Stimulated activated effector memory CD8-positive, alpha-beta T cell treated with anti-CD3 and anti-CD28 coated beads, Interleukin-12 subunit alpha, Interleukin-12 subunit beta, amount 100 ng/mL, for 72 hours (primary cell): ENCODE measurements around the gene ELMO1.
A peak's percentile ranks its signal among the peaks of the same experiment; 100 is the strongest.

Experiments used
- ATAC-seq: fragments of 150-1000 bp; cut with Tn5 transposase; 2 replicates; pipeline ENCODE4 v1.10.0; 2021
- DNase-seq, 2 donors: peaks; one replicate each; pipeline ENCODE4 v3.0.0; 2021 to 2022; ENCODE audit warnings: low spot score in 2 of 2
- H3K27ac Mint-ChIP-seq: one replicate; pipeline ENCODE4 v1.8.0; 2022; ENCODE audit warnings: mild to moderate bottlenecking, mixed read lengths
- H3K36me3 Mint-ChIP-seq: one replicate; pipeline ENCODE4 v1.8.0; 2022; ENCODE audit warnings: mild to moderate bottlenecking, mixed read lengths
- H3K4me1 Mint-ChIP-seq: one replicate; pipeline ENCODE4 v1.8.0; 2022; ENCODE audit warnings: mixed read lengths
- H3K4me3 Mint-ChIP-seq: one replicate; pipeline ENCODE4 v1.8.0; 2022; ENCODE audit warnings: mild to moderate bottlenecking, mixed read lengths
- H3K9me3 Mint-ChIP-seq: one replicate; pipeline ENCODE4 v1.8.0; 2022; ENCODE audit warnings: mixed read lengths

The ELMO1 gene

DNA sequence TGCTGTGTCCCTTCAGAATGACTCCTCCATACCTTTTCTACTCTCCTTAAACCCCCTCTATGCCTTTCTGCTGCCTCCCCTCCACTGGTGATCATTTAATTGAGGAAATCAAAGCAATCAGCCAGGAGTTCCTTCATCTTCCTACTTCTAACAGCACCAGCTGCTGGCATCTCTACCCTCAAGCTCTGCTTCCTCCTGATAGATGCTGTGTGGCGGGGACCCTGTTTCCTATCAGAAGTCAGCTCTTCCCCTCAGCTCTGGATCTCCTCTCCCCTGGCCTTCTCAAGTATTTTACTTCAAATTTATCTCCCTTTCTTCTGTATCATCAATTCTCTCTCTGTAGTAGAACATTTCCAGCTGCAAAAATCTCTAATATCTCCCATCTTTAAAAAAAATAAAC is 183.7 kb downstream of the ELMO1 start:
- peaks cover 20% of the 10 kb centered on the region for H3K4me1 Mint-ChIP-seq
- DNase-seq (no peak), ATAC-seq (no peak)
- H3K4me3 Mint-ChIP-seq: no peak overlapping the region
- peaks cover 13% of the 10 kb centered on the region for H3K36me3 Mint-ChIP-seq
- H3K27ac Mint-ChIP-seq: peak overlapping the region; percentile 71
- no peaks in the 10 kb centered on the region for H3K9me3 Mint-ChIP-seq

DNA sequence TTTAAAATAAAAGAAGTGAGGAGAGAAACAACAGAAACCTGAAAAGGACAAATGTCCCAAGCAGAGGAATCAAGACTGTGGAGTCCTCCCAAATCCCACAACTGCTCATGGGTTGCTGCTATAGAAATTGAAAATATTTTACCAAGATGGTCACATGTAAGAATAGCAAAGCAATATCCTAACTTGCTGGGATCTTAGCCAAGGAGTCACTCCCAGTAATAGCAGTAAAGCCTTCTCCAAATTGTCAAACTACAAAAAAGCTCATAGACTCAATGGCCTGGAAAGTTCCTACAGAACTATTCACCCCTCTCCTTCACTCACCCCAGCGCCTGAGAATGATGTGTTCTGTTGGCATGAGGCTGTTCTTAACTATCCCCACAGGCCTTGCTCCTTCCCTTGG is 186.5 kb downstream of the ELMO1 start:
- no peak overlapping the region for H3K27ac Mint-ChIP-seq
- H3K36me3 Mint-ChIP-seq: peaks cover 21% of the 10 kb centered on the region
- H3K9me3 Mint-ChIP-seq: no peaks in the 10 kb centered on the region
- no peak overlapping the region for H3K4me3 Mint-ChIP-seq
- DNase-seq: no peak
- ATAC-seq: no peak
- H3K4me1 Mint-ChIP-seq: peaks cover 20% of the 10 kb centered on the region

DNA sequence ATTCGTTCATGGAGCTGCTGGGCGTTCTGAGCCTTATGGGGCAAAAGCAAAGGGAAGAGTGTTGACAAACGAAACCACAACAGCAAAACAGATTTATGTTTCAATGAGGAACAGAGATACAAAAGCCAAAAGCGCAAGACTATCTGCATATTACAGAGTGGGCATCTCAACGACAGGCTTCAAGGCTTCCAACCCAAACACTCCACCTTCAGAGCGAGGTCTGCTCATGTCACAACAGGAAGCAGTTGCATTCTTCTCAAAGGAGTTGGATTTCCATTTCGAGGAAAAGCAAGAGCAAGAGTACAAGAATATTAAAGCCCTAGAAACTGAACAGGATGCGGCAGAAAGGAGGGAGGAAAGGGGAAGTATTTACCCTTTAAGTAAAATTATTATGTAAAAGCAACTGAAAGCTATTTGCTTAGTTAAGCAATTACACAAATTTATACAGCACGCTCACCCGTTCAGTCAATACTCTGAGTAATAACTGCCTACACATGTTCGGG is 189.3 kb downstream of the ELMO1 start:
- no peak for DNase-seq
- Mint-ChIP-seq H3K4me1 (peaks cover 5% of the 10 kb centered on the region), H3K36me3 (peaks cover 28% of the 10 kb centered on the region), H3K4me3 (no peak overlapping the region), H3K27ac (no peak overlapping the region), H3K9me3 (no peaks in the 10 kb centered on the region)
- no peak for ATAC-seq

DNA sequence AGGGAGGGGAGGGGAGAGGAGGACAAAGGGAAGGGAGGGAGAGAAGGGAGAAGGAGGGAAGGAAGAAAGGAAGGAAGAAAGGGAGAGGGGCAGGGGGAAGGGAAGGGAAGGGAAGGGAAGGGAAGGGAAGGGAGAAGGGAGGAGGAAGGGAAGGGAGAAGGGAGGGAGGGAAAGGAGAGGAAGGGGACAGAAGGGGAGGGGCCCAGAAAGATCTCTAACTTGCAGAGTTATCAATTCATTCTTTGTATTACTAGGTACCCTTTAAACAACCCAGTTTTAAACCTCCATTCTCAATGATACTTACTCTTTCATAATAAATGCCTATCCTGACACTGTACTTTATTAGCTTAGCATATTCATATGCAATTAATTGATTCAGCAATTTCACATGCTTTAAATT is 192.0 kb downstream of the ELMO1 start:
- H3K27ac Mint-ChIP-seq: peak overlapping the region; percentile 12
- no peak for ATAC-seq
- no peaks in the 10 kb centered on the region for H3K9me3 Mint-ChIP-seq
- no peak for DNase-seq
- no peak overlapping the region for H3K4me3 Mint-ChIP-seq
- H3K4me1 Mint-ChIP-seq: no peaks in the 10 kb centered on the region
- H3K36me3 Mint-ChIP-seq: peaks cover 28% of the 10 kb centered on the region

DNA sequence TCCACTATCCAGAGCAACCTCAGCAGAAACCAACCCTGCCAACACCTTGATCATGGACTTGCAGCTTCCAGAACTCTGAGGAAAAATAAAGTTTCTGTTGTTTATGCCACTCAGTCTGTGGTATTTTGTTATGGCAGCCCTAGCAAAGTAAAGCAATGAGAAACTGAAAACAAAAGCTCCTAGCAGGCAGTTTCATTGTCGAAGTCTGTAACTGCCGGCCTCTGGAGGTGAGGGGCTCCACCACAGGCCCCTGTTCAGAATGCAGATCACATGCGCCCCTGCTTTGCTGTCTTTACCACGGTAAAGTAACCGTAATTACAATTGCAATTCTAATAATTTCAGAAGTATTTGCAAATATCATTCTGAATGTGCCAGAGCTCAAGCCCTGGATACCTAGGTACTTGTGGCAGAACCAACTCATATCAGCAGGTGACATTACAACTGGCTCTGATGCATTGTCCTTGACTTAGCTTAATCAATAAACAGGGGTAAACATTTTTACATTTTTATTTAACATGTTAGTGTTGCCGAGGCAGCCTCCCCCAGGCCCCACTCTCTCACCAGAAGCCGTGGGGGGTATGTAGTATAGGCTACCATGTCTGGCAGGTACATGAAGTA is 193.2 kb downstream of the ELMO1 start:
- Mint-ChIP-seq H3K4me3 (no peak overlapping the region), H3K36me3 (peaks cover 28% of the 10 kb centered on the region), H3K27ac (peak overlapping the region; percentile 57), H3K9me3 (no peaks in the 10 kb centered on the region), H3K4me1 (no peaks in the 10 kb centered on the region)
- no peak for ATAC-seq
- DNase-seq: no peak

DNA sequence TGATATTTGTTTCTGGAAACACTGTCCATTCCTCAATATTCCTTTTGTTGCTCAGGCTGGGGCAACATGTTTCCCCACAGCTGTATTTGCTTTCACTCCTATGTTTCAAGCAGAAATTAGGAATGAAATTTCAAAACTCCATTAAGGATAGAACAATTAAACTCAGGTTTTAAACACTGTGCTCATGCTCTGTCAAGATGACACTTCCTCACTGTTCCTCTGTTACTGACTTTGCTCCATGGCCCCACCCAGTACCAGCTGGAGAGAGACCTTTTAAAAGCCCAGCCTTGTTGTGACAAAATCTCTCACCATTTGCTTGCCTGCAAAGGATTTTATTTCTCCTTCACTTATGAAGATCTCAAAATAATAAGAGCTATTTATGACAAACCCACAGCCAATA is 197.4 kb downstream of the ELMO1 start:
- Mint-ChIP-seq H3K4me1 (peaks cover 6% of the 10 kb centered on the region), H3K36me3 (peaks cover 11% of the 10 kb centered on the region), H3K27ac (no peak overlapping the region), H3K9me3 (no peaks in the 10 kb centered on the region), H3K4me3 (no peak overlapping the region)
- no peak for ATAC-seq
- DNase-seq: no peak

DNA sequence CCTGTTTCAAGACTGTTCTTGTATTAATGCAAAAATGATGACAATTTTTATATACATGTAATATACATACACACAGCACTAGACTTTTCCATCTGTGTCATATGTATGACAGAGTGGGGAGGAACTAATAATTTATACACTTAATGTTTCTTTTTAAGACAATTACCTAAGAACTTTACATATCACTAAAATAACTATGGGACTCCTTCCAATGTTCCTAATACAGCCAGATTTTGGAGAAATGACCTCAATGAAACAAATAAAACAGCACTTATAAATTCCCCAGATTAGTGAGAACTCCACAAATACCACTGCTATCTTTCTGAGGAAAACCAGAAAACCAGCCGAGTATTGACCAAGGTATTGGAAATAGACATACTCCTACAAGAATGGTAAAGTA is 199.4 kb downstream of the ELMO1 start:
- Mint-ChIP-seq H3K36me3 (peaks cover 5% of the 10 kb centered on the region), H3K27ac (no peak overlapping the region), H3K4me3 (no peak overlapping the region), H3K9me3 (no peaks in the 10 kb centered on the region), H3K4me1 (peaks cover 6% of the 10 kb centered on the region)
- DNase-seq (no peak), ATAC-seq (no peak)

DNA sequence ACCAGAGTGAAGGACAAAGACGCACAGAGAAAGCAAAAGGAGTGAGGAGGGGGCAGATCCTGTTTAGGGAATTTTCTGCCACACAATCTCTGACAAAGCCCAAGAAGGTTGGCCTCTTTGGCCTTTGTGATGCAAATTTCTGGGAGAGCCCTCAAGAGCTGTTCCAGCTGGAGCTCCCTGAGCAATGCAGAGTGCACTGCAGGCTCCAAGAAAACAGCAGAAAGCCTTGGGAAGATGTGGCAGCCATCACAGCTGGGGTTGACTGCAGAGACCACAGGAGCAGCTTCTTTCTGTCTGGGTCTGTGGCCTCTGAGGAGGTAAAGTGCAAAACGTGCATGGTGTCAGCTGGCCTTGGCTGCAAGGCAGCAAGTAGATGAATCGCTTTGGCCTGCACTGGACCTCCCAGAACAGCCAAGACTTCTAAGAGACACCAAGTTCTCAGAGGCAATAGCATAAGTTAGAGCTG is 200.2 kb downstream of the ELMO1 start:
- Mint-ChIP-seq H3K4me1 (peaks cover 6% of the 10 kb centered on the region), H3K36me3 (peaks cover 5% of the 10 kb centered on the region)

DNA sequence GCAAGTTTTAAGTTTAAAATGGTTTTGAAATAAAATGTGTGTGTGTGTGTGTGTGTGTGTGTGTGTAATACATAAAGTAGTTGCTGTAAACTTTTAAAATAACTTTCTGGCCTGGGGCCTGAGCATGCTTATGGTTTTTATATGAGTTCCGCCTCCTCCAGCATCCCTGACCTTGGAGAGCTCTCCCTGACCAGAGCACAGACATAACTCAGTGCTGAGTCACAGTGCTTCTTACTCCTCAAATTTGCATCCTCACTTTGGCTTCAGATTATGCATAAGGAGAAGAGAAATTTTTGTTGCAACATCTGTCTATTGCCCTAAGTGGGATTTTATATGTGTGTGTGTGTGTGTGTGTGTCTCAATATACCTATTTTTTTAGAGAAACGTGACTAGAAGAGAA is 200.8 kb downstream of the ELMO1 start:
- Mint-ChIP-seq H3K4me3 (no peak overlapping the region), H3K36me3 (peaks cover 5% of the 10 kb centered on the region)
- DNase-seq: no peak

More for the DNA sequence above, 200.2 kb downstream of the ELMO1 start:
- ATAC-seq (no peak), DNase-seq (no peak)
- H3K9me3 Mint-ChIP-seq: no peaks in the 10 kb centered on the region
- no peak overlapping the region for H3K27ac Mint-ChIP-seq
- no peak overlapping the region for H3K4me3 Mint-ChIP-seq

DNA sequence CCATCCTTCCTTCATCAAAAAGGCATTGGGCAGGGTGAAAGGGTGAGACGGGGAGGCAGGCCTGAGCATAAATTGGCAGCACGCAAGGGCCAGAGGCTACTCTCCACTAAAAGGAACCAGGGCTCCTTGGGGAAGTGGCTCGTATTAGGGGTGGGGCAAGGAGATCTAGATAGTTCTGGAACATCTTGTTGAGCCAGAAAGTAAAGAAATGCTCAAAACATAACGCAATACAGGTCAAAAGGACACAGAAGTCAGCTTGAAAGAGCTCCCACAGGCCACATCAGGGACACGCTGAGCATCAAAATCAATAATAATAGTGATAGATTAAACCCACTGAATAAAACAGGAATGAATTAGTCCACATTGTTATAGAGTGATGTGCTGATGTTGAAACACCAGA is 203.1 kb downstream of the ELMO1 start:
- DNase-seq (no peak), ATAC-seq (no peak)
- H3K36me3 Mint-ChIP-seq: peaks cover 5% of the 10 kb centered on the region
- H3K4me1 Mint-ChIP-seq: peaks cover 6% of the 10 kb centered on the region
- H3K9me3 Mint-ChIP-seq: no peaks in the 10 kb centered on the region
- H3K27ac Mint-ChIP-seq: no peak overlapping the region
- H3K4me3 Mint-ChIP-seq: no peak overlapping the region

More for the DNA sequence above, 200.8 kb downstream of the ELMO1 start:
- H3K9me3 Mint-ChIP-seq: no peaks in the 10 kb centered on the region
- ATAC-seq: no peak
- no peak overlapping the region for H3K27ac Mint-ChIP-seq
- peaks cover 6% of the 10 kb centered on the region for H3K4me1 Mint-ChIP-seq

DNA sequence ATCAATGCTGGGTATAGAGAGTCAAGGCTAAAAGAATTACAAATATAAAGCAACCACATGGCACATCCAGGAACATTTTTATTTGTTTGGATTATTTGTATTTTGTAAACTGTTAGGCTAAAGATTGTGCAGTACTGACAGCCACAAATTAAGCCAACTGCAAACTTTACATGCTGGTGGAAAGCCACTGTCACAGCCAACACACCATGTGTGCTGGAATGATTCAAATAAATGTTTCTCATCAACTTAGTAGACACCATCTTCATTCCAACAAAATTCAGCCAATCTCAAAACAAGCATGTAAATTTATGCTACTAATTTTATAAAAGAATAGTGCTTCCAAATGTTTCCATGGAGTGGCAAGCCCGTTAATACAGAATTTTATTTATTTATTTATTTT is 211.8 kb downstream of the ELMO1 start:
- H3K4me3 Mint-ChIP-seq: no peak overlapping the region

DNA sequence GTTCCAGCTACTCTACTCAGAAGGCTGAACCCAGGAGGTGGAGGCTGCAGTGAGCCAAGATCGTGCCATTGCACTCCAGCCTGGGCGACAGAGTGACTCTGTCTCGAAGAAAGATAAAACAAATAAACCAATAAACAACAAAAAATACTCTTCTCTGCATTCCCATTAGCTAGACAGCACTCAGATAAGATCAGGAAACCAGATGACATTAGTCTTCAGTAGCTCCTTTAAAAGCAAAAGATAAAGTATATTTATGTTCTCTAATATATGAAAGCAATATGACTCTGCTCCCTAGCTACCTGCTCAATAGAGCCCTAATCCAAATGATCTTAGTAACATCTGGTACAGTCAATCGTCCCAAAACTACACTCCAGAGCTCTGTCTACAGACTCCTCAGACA is 212.9 kb downstream of the ELMO1 start:
- no peak for ATAC-seq
- H3K9me3 Mint-ChIP-seq: no peaks in the 10 kb centered on the region
- H3K4me3 Mint-ChIP-seq: no peak overlapping the region
- DNase-seq: no peak
- no peaks in the 10 kb centered on the region for H3K4me1 Mint-ChIP-seq
- peaks cover 4% of the 10 kb centered on the region for H3K36me3 Mint-ChIP-seq
- H3K27ac Mint-ChIP-seq: no peak overlapping the region

More for the DNA sequence above, 211.8 kb downstream of the ELMO1 start:
- no peaks in the 10 kb centered on the region for H3K9me3 Mint-ChIP-seq
- H3K27ac Mint-ChIP-seq: no peak overlapping the region
- peaks cover 4% of the 10 kb centered on the region for H3K36me3 Mint-ChIP-seq
- H3K4me1 Mint-ChIP-seq: no peaks in the 10 kb centered on the region
- no peak for DNase-seq
- no peak for ATAC-seq

DNA sequence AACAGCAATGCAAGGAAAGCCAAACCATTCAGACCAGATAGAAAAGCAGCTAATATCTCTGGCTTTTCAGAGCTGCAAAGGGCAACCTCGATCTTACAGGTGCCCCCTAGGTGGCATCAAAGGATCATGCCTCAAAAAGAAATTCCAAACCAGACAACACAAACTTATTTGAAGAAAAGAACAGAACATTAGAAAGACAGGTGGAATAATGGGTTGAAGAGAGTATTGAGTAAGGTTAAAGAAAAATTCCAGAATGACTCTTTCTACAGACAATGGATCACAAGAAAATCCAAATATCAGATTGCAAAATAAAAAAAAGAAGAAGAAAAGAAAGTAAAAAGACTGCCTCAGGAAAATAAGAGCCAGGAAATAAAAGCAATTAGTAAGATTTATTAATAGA is 213.7 kb downstream of the ELMO1 start:
- Mint-ChIP-seq H3K4me1 (peaks cover 5% of the 10 kb centered on the region), H3K27ac (no peak overlapping the region), H3K9me3 (no peaks in the 10 kb centered on the region), H3K4me3 (no peak overlapping the region), H3K36me3 (peaks cover 4% of the 10 kb centered on the region)
- DNase-seq: no peak
- ATAC-seq: no peak

DNA sequence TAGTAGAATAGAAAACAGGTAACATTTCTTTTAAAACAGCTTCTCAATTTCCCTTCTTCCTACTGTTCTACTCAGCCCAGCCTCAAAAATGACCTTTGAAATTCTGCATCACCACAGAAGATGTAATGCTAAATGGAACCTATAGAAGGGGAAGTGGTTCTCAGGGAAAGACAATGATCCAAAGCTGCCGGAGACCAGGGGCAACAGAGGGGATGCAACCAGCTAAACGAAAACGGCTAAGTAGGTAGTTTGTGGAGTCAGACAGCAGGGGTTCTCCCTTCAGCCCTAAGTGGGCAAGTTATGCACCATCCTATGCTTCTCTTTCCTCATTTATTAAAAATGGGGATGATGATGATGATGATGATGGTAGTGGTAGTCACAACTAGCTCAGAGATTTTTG is 214.3 kb downstream of the ELMO1 start:
- peaks cover 6% of the 10 kb centered on the region for H3K4me1 Mint-ChIP-seq
- no peak overlapping the region for H3K4me3 Mint-ChIP-seq
- H3K36me3 Mint-ChIP-seq: peaks cover 2% of the 10 kb centered on the region
- no peaks in the 10 kb centered on the region for H3K9me3 Mint-ChIP-seq
- no peak overlapping the region for H3K27ac Mint-ChIP-seq
- ATAC-seq (no peak), DNase-seq (no peak)

DNA sequence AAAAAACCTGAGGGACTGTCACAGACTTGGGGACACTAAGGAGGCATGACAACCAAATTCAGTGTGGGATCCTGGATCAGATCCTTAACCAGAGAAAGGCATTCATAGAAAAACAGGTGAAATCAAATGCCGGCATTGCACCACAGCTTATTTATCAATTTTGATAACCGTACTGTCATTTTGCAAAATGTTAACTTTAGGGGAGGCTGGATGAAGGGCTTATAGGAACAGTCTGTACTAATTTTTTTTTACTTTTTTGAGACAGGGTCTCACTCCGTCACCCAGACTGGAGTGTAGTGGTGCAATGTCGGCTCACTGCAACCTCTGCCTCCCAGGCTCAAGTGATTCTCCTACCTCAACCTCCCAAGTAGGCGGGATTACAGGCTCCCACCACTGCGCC is 217.1 kb downstream of the ELMO1 start:
- H3K4me3 Mint-ChIP-seq: no peak overlapping the region
- no peak for DNase-seq
- H3K36me3 Mint-ChIP-seq: peaks cover under 1% of the 10 kb centered on the region
- peaks cover 6% of the 10 kb centered on the region for H3K4me1 Mint-ChIP-seq
- ATAC-seq: no peak
- no peaks in the 10 kb centered on the region for H3K9me3 Mint-ChIP-seq
- no peak overlapping the region for H3K27ac Mint-ChIP-seq

DNA sequence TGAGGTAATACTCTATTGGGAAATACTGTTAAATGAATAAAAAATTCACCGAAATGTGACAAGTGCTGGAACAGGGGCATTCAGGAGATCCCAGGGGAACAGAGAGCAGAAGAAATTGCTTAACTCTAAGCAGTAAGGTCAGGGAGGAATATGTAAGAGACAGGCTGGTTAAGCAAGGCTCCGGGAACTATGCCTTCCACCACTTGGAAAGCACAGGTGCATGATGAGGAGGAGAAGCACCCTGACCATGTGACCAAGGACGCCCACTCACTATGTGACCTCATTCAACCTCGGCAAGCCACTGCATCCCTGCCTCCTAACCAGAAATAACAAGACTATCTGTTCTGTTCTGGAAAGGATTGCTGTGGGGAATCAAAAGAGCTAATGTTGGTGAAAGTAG is 218.4 kb downstream of the ELMO1 start:
- Mint-ChIP-seq H3K36me3 (peaks cover 5% of the 10 kb centered on the region), H3K4me3 (no peak overlapping the region), H3K27ac (no peak overlapping the region), H3K9me3 (no peaks in the 10 kb centered on the region), H3K4me1 (peaks cover 6% of the 10 kb centered on the region)
- ATAC-seq (peak; percentile 36), DNase-seq (no peak)
